GM21367 (cell line): Measurements from ENCODE around the gene C11orf86.
"Not testable (repeated sequence)": the region's sequence is repeated elsewhere in the genome, so short reads cannot be mapped to it uniquely, and the experiment has no call there.

ENCODE experiments used
- ATAC-seq: cut with Tn5 transposase; IDR thresholded peaks from one replicate; pipeline ENCODE4 v1.9.1; 2021; ENCODE audit not compliant: unreplicated experiment

The C11orf86 gene, protein sequence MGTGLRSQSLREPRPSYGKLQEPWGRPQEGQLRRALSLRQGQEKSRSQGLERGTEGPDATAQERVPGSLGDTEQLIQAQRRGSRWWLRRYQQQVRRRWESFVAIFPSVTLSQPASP

DNA sequence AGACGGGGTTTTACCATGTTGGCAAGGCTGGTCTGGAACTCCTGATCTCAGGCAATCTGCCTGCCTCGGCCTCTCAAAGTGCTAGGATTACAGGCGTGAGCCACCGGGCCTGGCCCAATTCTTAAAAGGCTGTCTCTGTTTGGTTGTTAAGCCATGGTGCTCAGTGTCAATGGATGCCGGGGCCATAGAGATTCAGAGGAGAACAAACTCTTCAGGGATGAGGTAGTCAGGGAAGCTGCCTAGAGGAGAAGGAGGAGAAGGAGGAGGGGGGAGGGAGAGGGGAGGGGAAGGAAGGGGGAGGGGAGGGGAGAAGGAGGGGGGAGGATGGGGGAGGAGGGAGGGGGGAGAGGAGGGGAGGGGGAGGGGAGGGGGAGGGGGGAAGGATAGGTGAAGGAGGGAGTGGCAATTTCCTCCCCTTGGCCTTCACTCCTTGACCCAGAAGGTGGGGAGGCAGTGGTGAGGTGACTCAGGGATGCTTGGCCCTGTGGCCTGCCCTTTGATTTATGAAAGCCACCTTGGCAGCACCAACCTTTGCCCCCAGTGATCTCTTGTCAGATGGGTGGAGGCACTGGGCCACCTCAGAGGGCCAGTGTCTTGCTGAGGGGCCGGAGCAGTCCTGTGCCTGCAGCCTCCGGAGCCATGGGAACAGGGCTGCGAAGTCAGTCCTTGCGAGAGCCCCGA, at the start of gene C11orf86:
C11orf86 (plus strand) TSS at position 581 of the 681 bp plus-strand sequence; CDS start at position 640, 59 bp downstream.
- no peak for ATAC-seq

DNA sequence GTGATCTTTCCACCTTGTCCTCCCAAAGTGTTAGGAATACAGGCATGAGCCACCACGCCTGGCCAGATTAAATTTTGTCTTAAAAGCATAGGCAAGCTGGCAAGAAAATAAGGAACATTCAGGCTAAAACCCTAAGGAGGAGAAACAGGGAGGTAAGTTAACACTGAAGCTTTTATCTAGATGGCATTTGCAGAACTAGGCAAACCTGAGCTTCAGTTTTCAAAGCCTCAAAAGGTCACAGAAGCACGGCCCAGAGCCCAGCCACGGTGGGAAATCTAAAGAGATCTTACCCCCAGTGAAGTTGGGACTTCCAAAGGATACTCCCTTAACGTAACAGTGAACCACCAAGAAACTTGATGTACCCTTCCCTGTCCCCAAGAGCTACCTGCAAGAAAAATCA, 45.4 kb upstream of the C11orf86 start:
- no peak for ATAC-seq

GRCh38 chr11:66932543-66932942, 42.6 kb upstream of the C11orf86 start:
- ATAC-seq = no peak

- ATAC-seq = no peak
These were observed 41.6 kb upstream of the C11orf86 start for GRCh38 chr11:66933531-66933930.

GRCh38 chr11:66934950-66935779, 39.9 kb upstream of the C11orf86 start:
- no peak for ATAC-seq

- ATAC-seq = no peak
These were observed 38.8 kb upstream of the C11orf86 start for GRCh38 chr11:66936311-66936711.

- no peak for ATAC-seq
These were observed 37.8 kb upstream of the C11orf86 start for GRCh38 chr11:66937193-66937733.

DNA sequence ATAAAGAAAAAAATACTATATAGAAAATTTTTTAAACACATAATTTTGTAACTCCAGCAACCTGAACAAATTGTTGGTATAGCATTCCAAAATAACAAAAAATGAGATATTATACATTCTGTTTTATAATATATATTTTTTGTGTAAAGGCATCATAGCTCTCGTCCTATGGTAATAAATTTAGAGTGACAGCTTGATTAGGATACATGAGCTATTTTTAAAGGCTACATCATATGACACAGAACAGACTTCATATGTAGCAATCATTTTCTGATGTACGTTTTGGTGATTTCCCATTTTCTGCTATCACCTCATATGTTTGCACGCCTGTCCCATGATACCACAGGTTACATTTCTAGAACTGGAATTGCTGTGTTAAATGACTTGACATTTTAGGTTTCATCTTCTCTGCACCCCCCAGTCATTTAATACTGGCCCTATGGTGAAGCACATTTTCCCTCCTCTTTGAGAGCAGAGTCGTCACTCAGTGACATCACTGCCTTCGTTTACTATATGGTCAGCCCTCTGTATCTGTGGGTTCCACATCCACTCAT, 36.4 kb upstream of the C11orf86 start:
- no peak for ATAC-seq

- ATAC-seq = no peak
These were observed 25.0 kb upstream of the C11orf86 start for GRCh38 chr11:66950112-66950535.

- no peak for ATAC-seq
These were observed 24.0 kb upstream of the C11orf86 start for GRCh38 chr11:66951135-66951534.

DNA sequence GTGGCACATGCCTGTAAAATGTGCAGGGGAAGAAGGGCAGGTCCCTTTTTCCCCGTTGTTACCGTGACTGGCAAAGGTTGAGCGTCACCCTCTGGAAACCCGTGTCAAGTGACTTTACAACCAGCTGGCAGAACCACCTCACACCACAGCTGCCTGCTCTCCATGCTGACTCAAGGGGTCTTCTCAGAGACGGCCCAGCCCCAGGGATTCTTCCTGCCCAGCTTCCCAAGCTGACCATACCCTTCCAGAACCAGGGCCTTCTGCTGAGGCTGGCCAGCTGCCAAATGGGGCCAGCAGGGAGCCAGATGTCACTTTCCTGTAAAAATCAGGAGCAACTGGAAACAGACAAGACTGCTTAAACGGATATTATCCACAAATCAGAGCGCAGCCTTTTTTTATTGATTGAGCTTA, 23.2 kb upstream of the C11orf86 start:
- no peak for ATAC-seq

- no peak for ATAC-seq
These were observed 21.8 kb upstream of the C11orf86 start for GRCh38 chr11:66953081-66953833.

GRCh38 chr11:66956689-66957290, 18.3 kb upstream of the C11orf86 start:
- ATAC-seq = no peak

GRCh38 chr11:66957971-66958231, 17.2 kb upstream of the C11orf86 start:
- no peak for ATAC-seq

DNA sequence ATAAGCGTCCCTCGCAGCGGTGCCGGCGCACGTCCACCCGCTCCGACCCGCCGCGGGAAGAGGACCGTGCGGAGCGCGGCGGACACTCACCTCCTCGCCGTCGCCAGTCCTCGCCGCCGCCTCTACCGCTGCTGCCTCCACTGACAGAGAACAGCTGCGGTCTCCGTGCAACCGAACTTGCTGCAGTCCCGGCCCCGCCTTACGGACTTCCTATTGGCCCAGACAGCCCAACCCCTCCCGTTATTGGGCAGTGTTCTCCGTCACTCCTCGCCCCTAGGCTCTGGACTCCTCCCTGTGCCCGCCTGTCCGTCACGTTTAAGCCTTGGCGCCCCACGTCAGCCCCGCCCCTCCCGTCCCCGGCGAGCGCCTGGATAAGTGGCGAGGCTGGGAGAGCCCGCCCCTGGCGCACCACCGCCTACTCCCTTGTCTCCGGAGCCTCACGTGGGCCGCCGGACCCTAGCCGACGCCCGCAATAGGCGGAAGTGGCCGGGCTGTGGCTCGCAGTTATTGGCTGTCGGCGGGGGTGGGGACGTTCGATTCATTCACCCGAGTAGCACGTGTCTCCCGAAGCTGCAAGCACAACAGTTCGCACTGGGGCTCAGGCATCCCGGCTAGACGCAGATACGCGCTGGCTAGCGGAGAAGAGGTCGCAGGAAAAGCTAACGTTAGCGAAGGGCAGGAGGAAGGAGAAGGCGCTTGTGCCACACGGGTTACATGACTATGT, 16.7 kb upstream of the C11orf86 start, which contains the start of gene PC:
PC (minus strand) TSS at position 152 of the 724 bp plus-strand sequence. CDS start 86,224 bp downstream, outside the sequence.
- ATAC-seq = peak; percentile 92

DNA sequence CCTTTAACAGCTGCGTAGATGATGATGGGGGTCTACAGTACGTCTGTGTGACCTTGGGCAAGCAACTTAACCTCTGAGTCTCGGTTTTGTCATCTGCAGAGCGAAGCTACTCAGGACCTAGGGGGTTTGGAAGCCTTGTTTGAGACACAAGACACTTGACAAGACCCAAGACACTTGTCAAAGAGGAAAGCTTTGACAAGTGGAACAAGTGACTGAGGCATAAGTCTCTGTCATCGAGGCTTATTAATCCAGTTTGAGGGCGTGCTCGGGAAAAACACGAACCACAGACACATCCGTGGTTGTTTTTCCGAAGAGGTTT, 16.2 kb upstream of the C11orf86 start:
- ATAC-seq = no peak

- ATAC-seq = not testable (repeated sequence)
These were observed 13.4 kb upstream of the C11orf86 start for GRCh38 chr11:66961691-66962213.

- ATAC-seq = no peak
These were observed 12.9 kb upstream of the C11orf86 start for GRCh38 chr11:66962247-66962646.

GRCh38 chr11:66962801-66963200, 12.3 kb upstream of the C11orf86 start:
- ATAC-seq = no peak

DNA sequence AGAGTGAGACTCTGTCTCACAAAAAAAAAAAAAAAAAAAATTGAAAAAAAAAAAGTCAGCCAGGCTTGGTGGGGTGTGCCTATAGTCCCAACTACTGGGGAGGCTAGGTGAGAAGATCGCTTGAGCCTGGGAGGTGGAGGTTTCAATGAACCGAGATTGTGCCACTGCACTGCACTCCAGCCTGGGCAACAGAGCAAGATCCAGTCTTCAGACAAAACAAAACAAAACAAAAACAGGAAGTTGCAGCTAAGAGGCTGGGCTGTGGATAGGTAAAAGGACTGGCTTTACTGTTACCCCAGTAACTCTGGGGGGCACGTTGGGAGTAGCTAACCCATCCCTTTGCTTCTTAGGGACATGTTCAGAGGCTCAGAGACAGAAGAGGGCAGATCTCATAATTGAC, 10.6 kb upstream of the C11orf86 start:
- no peak for ATAC-seq
